ENCODE measurements around the gene GADD45A. TPM values are rescaled to one million over a fixed set of nuclear protein-coding genes. Genes with fewer than 3 reads are reported as not detected.

The GADD45A gene
- total and polyA plus RNA-seq, 9 of the 15 experiments (the other 6 are each of a cell fraction or from before 2014, with no cell fraction given), result 21.3 to 156 (median 62.1) TPM

GRCh38 chr1:67652800-67653199 lies 32.2 kb upstream of the GADD45A start (continued):
- TF ChIP-seq MGA (IDR thresholded peaks at IDR 0.05) (no peak), BMI1 (IDR thresholded peaks at IDR 0.05; ENCODE audit: low read length) (no peak), HDAC1 (IDR thresholded peaks at IDR 0.05) (no peak), SMARCA4 (IDR thresholded peaks at IDR 0.05) (0 out of 2 replicates have a peak, but pooled peaks have one; percentile 9), MAFK (IDR thresholded peaks at IDR 0.05; ENCODE audit: low read length) (no peak)
